ENCODE measurements around the gene MMS22L. TPM values are rescaled to one million over a fixed set of nuclear protein-coding genes. Genes with fewer than 3 reads are reported as not detected.

The MMS22L gene
- total and polyA plus RNA-seq, 5 donors from 2014 or later: 3.8 to 14.3 (median 6.9) TPM

DNA sequence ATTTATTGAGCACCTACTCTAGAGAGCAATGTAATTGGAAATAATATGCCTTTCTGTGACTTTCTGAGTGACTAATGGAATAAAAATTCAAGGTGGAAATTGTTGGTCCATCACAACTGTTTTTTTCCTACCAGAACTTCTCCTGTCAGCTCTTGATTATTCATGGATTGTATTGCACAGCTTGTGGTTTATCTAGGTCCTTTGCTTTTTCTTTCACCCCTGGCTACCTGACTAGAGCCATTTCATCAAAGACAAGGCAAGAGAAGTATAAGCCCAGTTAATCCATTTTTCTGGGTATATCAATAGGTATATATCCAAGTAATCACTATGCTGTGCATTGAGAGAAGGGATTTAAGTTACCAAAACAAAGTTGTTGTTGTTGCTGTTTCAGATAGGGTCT lies 168.4 kb downstream of the MMS22L start:
- H3K27ac Mint-ChIP-seq: no peak overlapping the region
- Histone ChIP-seq H3K27ac (ENCODE audit: insufficient read depth, low read length, poor library complexity, severe bottlenecking) (no peak overlapping the region), H3K9me3 (ENCODE audit: control insufficient read depth in 2 of 2, low read length in 2 of 2) (no peaks in the 10 kb centered on the region), H3K4me3 (ENCODE audit: low read depth, low read length) (no peak overlapping the region), H3K36me3 (ENCODE audit: control insufficient read depth, insufficient read depth, low read length) (no peaks in the 10 kb centered on the region), H3K27me3 (ENCODE audit: control insufficient read depth, insufficient read depth, low read length) (no peaks in the 10 kb centered on the region), H3K4me1 (ENCODE audit: control insufficient read depth, insufficient read depth, low read length, poor library complexity, severe bottlenecking) (no peaks in the 10 kb centered on the region)
- no peak overlapping the region for H3K4me3 Mint-ChIP-seq
- ATAC-seq (ENCODE audit: low read depth in 2 of 2) (no peak), DNase-seq (no peak)
- peaks cover 0 to 2% (median 0%) of the 10 kb centered on the region in 4 donors for H3K4me1 Mint-ChIP-seq
- H3K27me3 Mint-ChIP-seq: peaks cover 4% of the 10 kb centered on the region
- H3K36me3 Mint-ChIP-seq: peaks cover 5% of the 10 kb centered on the region
- H3K9me3 Mint-ChIP-seq: peaks cover 0 to under 1% (median 0%) of the 10 kb centered on the region in 7 donors

DNA sequence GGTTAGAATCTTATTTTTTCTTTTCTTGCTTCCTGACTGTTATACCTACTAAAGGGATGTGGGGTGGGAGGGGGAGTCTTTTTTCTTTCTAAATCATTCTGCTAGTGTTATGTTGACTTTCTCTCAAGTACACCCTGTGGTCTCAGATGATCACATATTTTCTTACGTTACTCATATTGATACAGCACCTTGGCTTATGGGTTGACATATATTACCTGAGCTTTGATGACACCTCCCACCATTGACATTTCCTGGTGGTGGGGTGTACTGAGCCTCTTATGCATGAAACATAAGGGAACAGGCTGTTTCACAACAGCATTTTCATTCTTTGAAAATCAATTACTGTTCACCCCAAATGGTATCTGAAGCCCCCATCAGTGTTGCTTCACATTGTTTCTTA lies 169.8 kb downstream of the MMS22L start:
- Histone ChIP-seq H3K27ac (ENCODE audit: insufficient read depth, low read length, poor library complexity, severe bottlenecking) (no peak overlapping the region), H3K4me1 (ENCODE audit: control insufficient read depth, insufficient read depth, low read length, poor library complexity, severe bottlenecking) (no peaks in the 10 kb centered on the region), H3K9me3 (ENCODE audit: control insufficient read depth in 2 of 2, low read length in 2 of 2) (no peaks in the 10 kb centered on the region), H3K27me3 (ENCODE audit: control insufficient read depth, insufficient read depth, low read length) (no peaks in the 10 kb centered on the region), H3K4me3 (ENCODE audit: low read depth, low read length) (no peak overlapping the region), H3K36me3 (ENCODE audit: control insufficient read depth, insufficient read depth, low read length) (no peaks in the 10 kb centered on the region)
- Mint-ChIP-seq H3K4me1 (peaks cover 0 to 6% (median 0%) of the 10 kb centered on the region in 4 donors), H3K36me3 (peaks cover 5% of the 10 kb centered on the region), H3K27me3 (peaks cover 4% of the 10 kb centered on the region), H3K9me3 (no peaks in the 10 kb centered on the region), H3K4me3 (no peak overlapping the region), H3K27ac (no peak overlapping the region)
- ATAC-seq (ENCODE audit: low read depth in 2 of 2): no peak
- peak in 1 of 3 donors; percentile 4 for DNase-seq

DNA sequence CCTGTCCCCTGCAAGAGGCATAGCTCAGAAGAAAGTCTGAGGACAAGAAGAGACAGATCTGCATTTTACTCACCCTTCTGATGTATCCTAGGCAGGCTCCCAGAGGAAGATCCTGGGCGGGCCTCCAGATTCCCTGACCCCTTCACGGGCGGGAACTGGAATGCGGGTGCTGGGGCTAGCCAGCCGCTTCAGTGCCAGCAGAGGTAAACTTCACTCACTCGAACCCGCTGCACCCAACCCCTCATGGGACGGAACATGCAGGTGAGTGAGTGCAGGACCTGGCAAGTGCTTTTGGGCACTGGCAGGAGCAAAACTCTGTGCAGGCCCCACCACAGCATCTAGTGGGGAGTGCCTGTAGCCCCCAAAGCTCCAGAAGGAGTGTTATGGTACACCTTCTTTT lies 171.8 kb downstream of the MMS22L start:
- Mint-ChIP-seq H3K4me1 (peaks cover 0 to 6% (median 0%) of the 10 kb centered on the region in 4 donors), H3K27ac (no peak overlapping the region), H3K9me3 (no peaks in the 10 kb centered on the region), H3K4me3 (no peak overlapping the region), H3K36me3 (peaks cover 5% of the 10 kb centered on the region), H3K27me3 (peaks cover 4% of the 10 kb centered on the region)
- no peaks in the 10 kb centered on the region for H3K27me3 ChIP-seq (ENCODE audit: control insufficient read depth, insufficient read depth, low read length)
- H3K4me3 ChIP-seq (ENCODE audit: low read depth, low read length): no peak overlapping the region
- DNase-seq: no peak
- H3K4me1 ChIP-seq (ENCODE audit: control insufficient read depth, insufficient read depth, low read length, poor library complexity, severe bottlenecking): no peaks in the 10 kb centered on the region
- no peak overlapping the region for H3K27ac ChIP-seq (ENCODE audit: insufficient read depth, low read length, poor library complexity, severe bottlenecking)
- H3K36me3 ChIP-seq (ENCODE audit: control insufficient read depth, insufficient read depth, low read length): no peaks in the 10 kb centered on the region
- no peak for ATAC-seq (ENCODE audit: low read depth in 2 of 2)
- no peaks in the 10 kb centered on the region for H3K9me3 ChIP-seq (ENCODE audit: control insufficient read depth in 2 of 2, low read length in 2 of 2)

DNA sequence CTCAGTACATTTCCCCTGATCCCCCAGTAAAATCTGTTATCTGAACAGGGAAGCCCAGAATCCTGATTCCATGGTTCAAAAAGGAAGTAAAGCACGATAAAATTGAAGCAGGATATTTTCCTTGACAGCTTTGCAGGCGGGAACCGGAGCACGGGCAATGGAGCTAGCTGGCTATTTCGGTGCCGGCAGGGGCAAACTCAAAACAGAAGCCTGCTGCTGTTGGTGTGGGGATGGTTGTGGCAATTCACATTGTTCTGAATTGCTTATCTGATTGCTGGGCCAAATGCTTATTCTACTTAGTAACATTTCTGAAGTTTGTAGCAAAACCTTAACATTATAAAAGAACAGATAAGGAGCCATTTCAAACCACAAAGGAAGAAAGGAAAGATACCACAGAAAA lies 172.4 kb downstream of the MMS22L start:
- H3K36me3 Mint-ChIP-seq: peaks cover 5% of the 10 kb centered on the region
- peaks cover 4% of the 10 kb centered on the region for H3K27me3 Mint-ChIP-seq
- peaks cover 0 to 6% (median 0%) of the 10 kb centered on the region in 4 donors for H3K4me1 Mint-ChIP-seq
- H3K9me3 ChIP-seq (ENCODE audit: control insufficient read depth in 2 of 2, low read length in 2 of 2): no peaks in the 10 kb centered on the region
- no peaks in the 10 kb centered on the region for H3K36me3 ChIP-seq (ENCODE audit: control insufficient read depth, insufficient read depth, low read length)
- H3K27ac ChIP-seq (ENCODE audit: insufficient read depth, low read length, poor library complexity, severe bottlenecking): no peak overlapping the region
- H3K9me3 Mint-ChIP-seq: no peaks in the 10 kb centered on the region
- DNase-seq (no peak), ATAC-seq (ENCODE audit: low read depth in 2 of 2) (no peak)
- H3K27ac Mint-ChIP-seq: no peak overlapping the region
- H3K27me3 ChIP-seq (ENCODE audit: control insufficient read depth, insufficient read depth, low read length): no peaks in the 10 kb centered on the region
- H3K4me1 ChIP-seq (ENCODE audit: control insufficient read depth, insufficient read depth, low read length, poor library complexity, severe bottlenecking): no peaks in the 10 kb centered on the region
- no peak overlapping the region for H3K4me3 ChIP-seq (ENCODE audit: low read depth, low read length)
- no peak overlapping the region for H3K4me3 Mint-ChIP-seq

DNA sequence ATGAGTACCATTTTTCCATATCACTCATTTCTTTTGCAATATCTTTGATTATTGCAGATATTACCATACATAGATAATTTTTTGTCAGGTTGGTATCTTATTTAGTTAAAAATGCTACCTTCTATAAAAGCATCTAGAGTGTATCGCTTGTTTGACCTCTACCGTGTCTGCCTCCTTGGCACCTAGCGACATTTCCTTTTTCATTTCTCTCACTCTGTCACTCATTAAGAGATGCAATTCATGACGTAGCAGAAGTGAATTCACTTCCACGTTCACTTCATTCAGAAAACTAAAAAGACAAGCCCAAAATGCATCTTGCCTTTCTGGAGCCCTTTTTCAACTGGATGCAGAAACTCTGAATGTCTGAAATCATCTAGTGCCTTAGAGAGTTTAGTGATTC lies 172.9 kb downstream of the MMS22L start:
- DNase-seq: no peak
- Mint-ChIP-seq H3K9me3 (no peaks in the 10 kb centered on the region), H3K4me1 (peaks cover 0 to 6% (median 0%) of the 10 kb centered on the region in 4 donors), H3K4me3 (no peak overlapping the region), H3K36me3 (peaks cover 5% of the 10 kb centered on the region), H3K27me3 (peaks cover under 1% of the 10 kb centered on the region), H3K27ac (no peak overlapping the region)
- no peaks in the 10 kb centered on the region for H3K4me1 ChIP-seq (ENCODE audit: control insufficient read depth, insufficient read depth, low read length, poor library complexity, severe bottlenecking)
- H3K9me3 ChIP-seq (ENCODE audit: control insufficient read depth in 2 of 2, low read length in 2 of 2): no peaks in the 10 kb centered on the region
- no peaks in the 10 kb centered on the region for H3K27me3 ChIP-seq (ENCODE audit: control insufficient read depth, insufficient read depth, low read length)
- no peak for ATAC-seq (ENCODE audit: low read depth in 2 of 2)
- no peak overlapping the region for H3K4me3 ChIP-seq (ENCODE audit: low read depth, low read length)
- H3K36me3 ChIP-seq (ENCODE audit: control insufficient read depth, insufficient read depth, low read length): no peaks in the 10 kb centered on the region
- H3K27ac ChIP-seq (ENCODE audit: insufficient read depth, low read length, poor library complexity, severe bottlenecking): no peak overlapping the region

DNA sequence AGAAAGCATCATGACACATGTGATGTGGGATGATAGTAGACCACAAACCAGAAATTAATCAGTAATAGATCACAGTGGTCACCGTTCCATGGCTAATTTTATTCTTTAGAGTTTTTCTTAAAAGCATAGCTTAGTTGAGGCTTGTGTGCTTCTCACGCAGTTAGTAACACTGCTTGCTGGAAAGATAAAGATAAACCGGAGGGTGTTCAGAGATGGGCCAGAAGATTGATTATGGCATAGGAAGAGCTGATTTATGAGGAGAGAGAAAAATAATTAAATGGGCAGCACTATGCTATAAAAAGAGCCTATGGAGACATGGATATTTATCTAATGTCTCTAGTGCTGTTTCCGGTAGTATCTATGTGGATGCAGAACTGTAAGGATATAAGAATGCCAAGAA lies 173.6 kb downstream of the MMS22L start:
- DNase-seq (no peak), ATAC-seq (ENCODE audit: low read depth in 2 of 2) (no peak)
- no peaks in the 10 kb centered on the region for H3K36me3 ChIP-seq (ENCODE audit: control insufficient read depth, insufficient read depth, low read length)
- H3K9me3 ChIP-seq (ENCODE audit: control insufficient read depth in 2 of 2, low read length in 2 of 2): no peaks in the 10 kb centered on the region
- Mint-ChIP-seq H3K27ac (no peak overlapping the region), H3K4me3 (no peak overlapping the region), H3K27me3 (no peaks in the 10 kb centered on the region), H3K9me3 (no peaks in the 10 kb centered on the region), H3K36me3 (peaks cover 5% of the 10 kb centered on the region), H3K4me1 (peaks cover 0 to 6% (median 0%) of the 10 kb centered on the region in 4 donors)
- H3K27ac ChIP-seq (ENCODE audit: insufficient read depth, low read length, poor library complexity, severe bottlenecking): no peak overlapping the region
- H3K4me3 ChIP-seq (ENCODE audit: low read depth, low read length): no peak overlapping the region
- no peaks in the 10 kb centered on the region for H3K4me1 ChIP-seq (ENCODE audit: control insufficient read depth, insufficient read depth, low read length, poor library complexity, severe bottlenecking)
- H3K27me3 ChIP-seq (ENCODE audit: control insufficient read depth, insufficient read depth, low read length): no peaks in the 10 kb centered on the region

DNA sequence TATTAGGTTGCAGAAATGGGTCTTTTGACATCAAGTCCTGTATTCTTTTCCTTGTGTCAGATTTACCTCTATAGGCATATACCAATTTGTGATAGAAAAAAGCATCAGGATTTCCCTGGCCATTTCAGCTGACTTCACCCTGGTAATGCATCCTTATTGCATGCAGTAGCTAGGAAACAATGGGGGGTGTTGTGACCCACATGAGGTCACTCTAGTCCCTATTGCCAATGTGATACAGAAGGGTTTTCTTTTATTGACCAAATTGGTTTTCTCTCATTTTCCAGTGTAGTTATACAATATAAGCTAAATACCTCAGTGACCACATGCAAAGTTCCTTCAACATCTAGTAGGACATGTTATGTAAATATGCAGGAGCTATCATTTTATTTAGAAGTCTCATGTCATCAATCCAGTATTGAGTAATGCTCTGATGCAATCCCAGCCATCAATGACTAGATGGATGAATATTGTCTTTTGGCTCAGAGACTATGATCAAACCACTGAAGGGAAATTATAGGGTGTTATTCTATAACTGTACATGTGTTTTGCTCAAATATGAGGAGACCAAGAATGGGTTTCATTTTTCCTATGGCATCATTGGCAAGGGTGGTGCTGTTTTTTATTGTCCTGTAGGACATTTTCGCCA lies 180.7 kb downstream of the MMS22L start:
- no peak overlapping the region for H3K4me3 ChIP-seq (ENCODE audit: low read depth, low read length)
- no peaks in the 10 kb centered on the region for H3K4me1 ChIP-seq (ENCODE audit: control insufficient read depth, insufficient read depth, low read length, poor library complexity, severe bottlenecking)
- DNase-seq: no peak
- H3K36me3 ChIP-seq (ENCODE audit: control insufficient read depth, insufficient read depth, low read length): no peaks in the 10 kb centered on the region
- peaks cover 9% of the 10 kb centered on the region for H3K36me3 Mint-ChIP-seq
- H3K27ac ChIP-seq (ENCODE audit: insufficient read depth, low read length, poor library complexity, severe bottlenecking): no peak overlapping the region
- H3K9me3 ChIP-seq (ENCODE audit: control insufficient read depth in 2 of 2, low read length in 2 of 2): no peaks in the 10 kb centered on the region
- no peaks in the 10 kb centered on the region for H3K9me3 Mint-ChIP-seq
- peaks cover 0 to 8% (median 5%) of the 10 kb centered on the region in 4 donors for H3K4me1 Mint-ChIP-seq
- H3K4me3 Mint-ChIP-seq: no peak overlapping the region
- peak overlapping the region in 1 of 3 donors; percentile 39 for H3K27ac Mint-ChIP-seq
- H3K27me3 ChIP-seq (ENCODE audit: control insufficient read depth, insufficient read depth, low read length): no peaks in the 10 kb centered on the region
- no peaks in the 10 kb centered on the region for H3K27me3 Mint-ChIP-seq
- ATAC-seq (ENCODE audit: low read depth in 2 of 2): no peak

DNA sequence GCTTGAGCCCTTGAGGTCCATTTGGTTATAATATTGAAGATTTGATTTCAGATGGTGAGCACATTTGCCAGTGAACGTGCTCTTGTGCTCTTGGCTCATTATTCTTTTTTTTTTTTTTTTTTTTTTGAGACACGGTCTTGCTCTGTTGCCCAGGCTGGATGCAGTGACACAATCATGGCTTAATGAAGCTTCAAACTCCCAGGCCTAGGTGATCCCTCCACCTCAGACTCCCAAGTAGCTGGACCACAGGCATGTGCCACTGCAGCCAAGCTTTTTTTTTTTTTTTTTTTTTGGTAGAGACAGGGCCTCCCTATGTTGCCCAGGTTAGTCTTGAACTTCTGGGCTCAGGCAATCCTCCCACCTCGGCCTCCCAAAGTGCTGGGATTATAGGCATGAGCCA lies 182.3 kb downstream of the MMS22L start:
- H3K4me3 ChIP-seq (ENCODE audit: low read depth, low read length): no peak overlapping the region
- no peaks in the 10 kb centered on the region for H3K27me3 ChIP-seq (ENCODE audit: control insufficient read depth, insufficient read depth, low read length)
- ATAC-seq (ENCODE audit: low read depth in 2 of 2): no peak
- H3K36me3 Mint-ChIP-seq: peaks cover 9% of the 10 kb centered on the region
- H3K27ac ChIP-seq (ENCODE audit: insufficient read depth, low read length, poor library complexity, severe bottlenecking): no peak overlapping the region
- H3K9me3 ChIP-seq (ENCODE audit: control insufficient read depth in 2 of 2, low read length in 2 of 2): no peaks in the 10 kb centered on the region
- no peak overlapping the region for H3K4me3 Mint-ChIP-seq
- H3K9me3 Mint-ChIP-seq: no peaks in the 10 kb centered on the region
- DNase-seq: no peak
- H3K4me1 Mint-ChIP-seq: peaks cover 0 to 8% (median 5%) of the 10 kb centered on the region in 4 donors
- no peaks in the 10 kb centered on the region for H3K27me3 Mint-ChIP-seq
- H3K4me1 ChIP-seq (ENCODE audit: control insufficient read depth, insufficient read depth, low read length, poor library complexity, severe bottlenecking): no peaks in the 10 kb centered on the region
- H3K36me3 ChIP-seq (ENCODE audit: control insufficient read depth, insufficient read depth, low read length): no peaks in the 10 kb centered on the region
- H3K27ac Mint-ChIP-seq: no peak overlapping the region

All from CD4-positive, CD25-positive, alpha-beta regulatory T cell (primary cell).